ENCODE data around the gene HDAC7.

Gene HDAC7

GRCh38 chr12:47801904-47802246 is 17.8 kb downstream of the HDAC7 start:
- TF ChIP-seq CTCF (IDR thresholded peaks at IDR 0.05; ENCODE audit: extremely low read depth, missing control alignments), result no peak

GRCh38 chr12:47801170-47801903 is 18.4 kb downstream of the HDAC7 start:
- no peak for TF ChIP-seq CTCF (IDR thresholded peaks at IDR 0.05; ENCODE audit: extremely low read depth, missing control alignments)
- no peak for DNase-seq (ENCODE audit: low spot score)

More at GRCh38 chr12:47801904-47802246, 17.8 kb downstream of the HDAC7 start:
- no peak for DNase-seq (ENCODE audit: low spot score)

- no peak for TF ChIP-seq CTCF (IDR thresholded peaks at IDR 0.05; ENCODE audit: extremely low read depth, missing control alignments)
- no peak for DNase-seq (ENCODE audit: low spot score)
Measured at GRCh38 chr12:47800582-47800981, 19.1 kb downstream of the HDAC7 start.

GRCh38 chr12:47799357-47799955 is 20.2 kb downstream of the HDAC7 start:
- no peak for DNase-seq (ENCODE audit: low spot score)
- TF ChIP-seq CTCF (IDR thresholded peaks at IDR 0.05; ENCODE audit: extremely low read depth, missing control alignments), result no peak

GRCh38 chr12:47798382-47798948 is 21.2 kb downstream of the HDAC7 start:
- no peak for DNase-seq (ENCODE audit: low spot score)
- TF ChIP-seq CTCF (IDR thresholded peaks at IDR 0.05; ENCODE audit: extremely low read depth, missing control alignments), result no peak

GRCh38 chr12:47797441-47797840 is 22.3 kb downstream of the HDAC7 start:
- TF ChIP-seq CTCF (IDR thresholded peaks at IDR 0.05; ENCODE audit: extremely low read depth, missing control alignments), result peak; percentile 23
- peak; percentile 84 for DNase-seq (ENCODE audit: low spot score)

- TF ChIP-seq CTCF (IDR thresholded peaks at IDR 0.05; ENCODE audit: extremely low read depth, missing control alignments), result no peak
- no peak for DNase-seq (ENCODE audit: low spot score)
Measured at GRCh38 chr12:47795814-47796411, 23.8 kb downstream of the HDAC7 start.

Measured in GM20000 (cell line).